Activated effector memory CD4-positive, alpha-beta T cell treated with anti-CD3 and anti-CD28 coated beads, Interleukin-2, amount 50 U/mL, for 16 hours (primary cell): Measurements from ENCODE around the gene BNC2.
"Not testable (repeated sequence)": the region's sequence is repeated elsewhere in the genome, so short reads cannot be mapped to it uniquely, and the experiment has no call there.

ENCODE experiments used
- DNase-seq: peaks from one replicate; pipeline ENCODE4 v3.0.0-alpha.2; 2020

BNC2 gene, protein sequence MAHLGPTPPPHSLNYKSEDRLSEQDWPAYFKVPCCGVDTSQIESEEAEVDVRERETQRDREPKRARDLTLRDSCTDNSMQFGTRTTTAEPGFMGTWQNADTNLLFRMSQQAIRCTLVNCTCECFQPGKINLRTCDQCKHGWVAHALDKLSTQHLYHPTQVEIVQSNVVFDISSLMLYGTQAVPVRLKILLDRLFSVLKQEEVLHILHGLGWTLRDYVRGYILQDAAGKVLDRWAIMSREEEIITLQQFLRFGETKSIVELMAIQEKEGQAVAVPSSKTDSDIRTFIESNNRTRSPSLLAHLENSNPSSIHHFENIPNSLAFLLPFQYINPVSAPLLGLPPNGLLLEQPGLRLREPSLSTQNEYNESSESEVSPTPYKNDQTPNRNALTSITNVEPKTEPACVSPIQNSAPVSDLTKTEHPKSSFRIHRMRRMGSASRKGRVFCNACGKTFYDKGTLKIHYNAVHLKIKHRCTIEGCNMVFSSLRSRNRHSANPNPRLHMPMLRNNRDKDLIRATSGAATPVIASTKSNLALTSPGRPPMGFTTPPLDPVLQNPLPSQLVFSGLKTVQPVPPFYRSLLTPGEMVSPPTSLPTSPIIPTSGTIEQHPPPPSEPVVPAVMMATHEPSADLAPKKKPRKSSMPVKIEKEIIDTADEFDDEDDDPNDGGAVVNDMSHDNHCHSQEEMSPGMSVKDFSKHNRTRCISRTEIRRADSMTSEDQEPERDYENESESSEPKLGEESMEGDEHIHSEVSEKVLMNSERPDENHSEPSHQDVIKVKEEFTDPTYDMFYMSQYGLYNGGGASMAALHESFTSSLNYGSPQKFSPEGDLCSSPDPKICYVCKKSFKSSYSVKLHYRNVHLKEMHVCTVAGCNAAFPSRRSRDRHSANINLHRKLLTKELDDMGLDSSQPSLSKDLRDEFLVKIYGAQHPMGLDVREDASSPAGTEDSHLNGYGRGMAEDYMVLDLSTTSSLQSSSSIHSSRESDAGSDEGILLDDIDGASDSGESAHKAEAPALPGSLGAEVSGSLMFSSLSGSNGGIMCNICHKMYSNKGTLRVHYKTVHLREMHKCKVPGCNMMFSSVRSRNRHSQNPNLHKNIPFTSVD

DNA sequence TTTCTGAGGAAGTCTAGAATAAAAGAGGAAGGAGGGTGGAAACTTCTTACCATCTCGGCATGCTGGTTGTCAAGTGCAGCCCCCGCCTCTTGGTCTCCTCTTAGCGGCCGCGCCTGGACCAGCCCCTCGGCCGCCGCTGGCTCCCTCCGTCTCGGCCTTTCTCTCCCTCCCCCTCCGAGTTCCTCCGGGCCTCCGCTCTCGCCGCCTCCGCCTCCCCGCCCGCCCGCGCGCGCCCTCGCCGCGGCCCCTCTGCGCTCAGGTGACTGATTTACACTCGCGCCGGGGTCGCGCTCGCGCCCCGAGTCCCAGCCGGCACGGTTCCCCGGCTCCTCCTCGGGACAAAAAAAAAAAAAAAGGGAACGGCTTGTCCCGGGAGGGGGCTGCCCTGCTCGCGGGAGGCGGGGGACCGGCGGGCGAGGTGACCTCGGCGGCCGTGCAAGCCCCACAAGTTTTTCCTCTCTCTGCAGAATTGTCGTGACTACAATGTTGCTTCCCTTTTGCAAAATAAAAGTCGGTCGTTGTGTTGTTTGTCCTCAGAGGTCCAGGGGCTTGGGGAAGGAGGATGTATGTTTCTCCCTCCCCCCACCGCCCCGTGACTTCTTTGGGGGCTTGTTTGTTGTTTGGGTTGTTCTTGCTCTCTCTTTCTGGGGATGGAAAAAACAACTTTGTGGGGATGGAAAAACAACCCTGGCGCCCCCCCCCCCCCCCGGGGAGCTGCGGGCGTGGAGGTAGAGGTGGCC lies at the start of gene BNC2:
Gene BNC2 (minus strand): TSS at position 75 of the 740 bp plus-strand sequence. CDS start 22 bp downstream, at position 53.
- no peak for DNase-seq

DNA sequence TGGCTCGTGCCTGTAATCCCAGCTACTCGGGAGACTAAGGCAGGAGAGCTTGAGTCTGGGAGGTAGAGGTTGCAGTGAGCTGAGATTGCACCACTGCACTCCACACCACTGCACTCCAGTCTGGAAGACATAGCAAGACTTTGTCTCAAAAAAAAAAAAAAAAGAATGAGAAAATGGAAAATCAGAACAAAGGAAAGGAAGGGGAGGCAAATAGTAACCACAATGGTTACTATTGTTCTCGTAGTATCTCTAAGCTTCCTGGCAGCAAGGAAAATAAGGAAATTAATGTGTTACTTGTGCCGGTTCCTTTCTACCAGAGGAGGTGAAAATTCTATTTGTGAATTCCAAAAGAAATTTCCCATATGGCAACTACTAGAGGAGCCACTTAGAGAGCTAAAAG lies 48.5 kb upstream of the BNC2 start:
- no peak for DNase-seq

DNA sequence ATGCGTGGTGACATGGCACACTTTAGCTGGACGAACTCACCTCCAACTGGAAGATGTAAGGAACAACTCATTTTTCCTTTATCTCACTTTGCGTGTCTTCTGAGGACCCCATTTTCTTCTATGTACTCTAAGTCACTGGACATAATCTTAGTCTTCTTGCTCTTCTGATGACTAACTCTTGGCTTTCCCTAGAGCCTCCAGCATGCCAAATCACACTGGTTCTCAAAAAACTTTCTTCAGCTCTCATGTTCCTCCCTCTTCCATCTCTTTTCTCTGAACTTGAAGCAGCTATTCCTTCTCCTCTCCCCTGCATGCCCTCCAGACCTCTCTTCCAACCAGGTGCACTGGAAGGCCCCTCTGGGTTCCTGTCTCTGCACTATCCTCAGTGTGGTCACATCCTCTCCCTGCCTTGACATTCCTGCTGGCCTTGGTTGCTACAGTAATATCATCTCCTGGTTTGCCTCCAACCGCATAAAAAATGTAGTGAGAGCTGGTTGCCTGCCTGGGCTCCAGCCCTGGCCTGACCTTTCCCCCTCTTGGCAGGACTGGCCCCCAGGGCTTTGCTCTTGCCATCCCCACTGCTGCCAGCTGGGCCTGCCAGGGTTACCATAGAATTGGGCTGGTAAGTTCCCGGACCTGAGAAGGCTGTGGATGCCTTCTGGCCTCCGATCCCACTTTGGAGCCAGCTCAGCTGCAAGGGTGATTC lies 44.8 kb upstream of the BNC2 start:
- DNase-seq: no peak

DNA sequence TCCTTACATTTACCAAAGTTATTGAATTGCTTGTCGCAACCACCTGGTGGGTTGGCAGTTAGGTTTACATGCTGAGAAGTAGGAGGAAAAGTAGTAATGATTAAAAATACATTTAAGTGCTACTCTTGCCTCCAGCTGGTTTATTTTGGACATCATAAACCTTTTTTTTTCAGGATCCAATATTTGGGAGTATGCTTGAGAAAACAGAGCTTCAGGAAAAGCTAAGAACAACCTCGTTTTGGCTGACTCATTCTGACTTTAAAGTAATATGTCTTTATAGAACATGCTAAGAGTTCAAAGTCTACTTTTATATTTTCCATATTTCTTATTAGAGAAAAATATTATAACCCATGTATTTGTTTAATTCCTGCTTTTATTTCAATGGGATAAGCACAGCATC lies 41.7 kb upstream of the BNC2 start:
- DNase-seq: no peak

DNA sequence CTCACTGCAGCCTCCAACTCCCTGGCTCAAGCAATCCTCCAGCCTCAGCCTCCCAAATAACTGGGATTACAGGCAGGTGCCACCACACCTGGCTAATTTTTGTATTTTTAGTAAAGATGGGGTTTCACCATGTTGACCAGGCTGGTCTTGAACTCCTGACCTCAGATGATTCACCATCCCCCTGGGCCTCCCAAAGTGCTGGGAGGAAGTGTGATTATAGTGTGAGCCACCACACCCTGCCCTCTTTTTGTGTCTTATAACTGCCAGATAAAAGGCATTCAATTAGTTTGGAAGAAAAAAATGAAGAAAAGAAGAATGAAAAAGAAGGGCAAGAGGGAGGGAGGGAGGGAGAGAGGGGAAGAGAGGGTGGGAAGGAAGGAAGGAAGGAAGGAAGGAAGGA lies 37.7 kb upstream of the BNC2 start:
- DNase-seq: not testable (repeated sequence)

DNA sequence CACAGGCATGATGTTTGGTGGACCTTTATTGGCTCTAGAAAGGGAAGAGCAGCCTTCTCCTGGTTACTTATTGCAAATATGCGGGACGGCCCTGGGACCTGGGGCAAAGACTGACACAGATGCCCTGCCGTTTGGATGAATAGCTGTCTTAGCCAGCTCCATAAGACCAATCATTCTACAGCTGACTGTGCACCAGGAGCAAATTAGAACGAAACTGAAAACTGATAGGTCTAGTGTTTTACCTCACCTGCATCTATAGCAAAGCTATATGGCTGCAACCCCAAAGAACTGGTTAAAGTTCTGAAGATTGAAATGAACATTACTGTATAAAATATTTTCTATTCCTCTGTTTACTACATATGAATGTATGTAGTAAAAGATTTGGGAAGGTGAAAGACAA lies 34.2 kb upstream of the BNC2 start:
- no peak for DNase-seq

DNA sequence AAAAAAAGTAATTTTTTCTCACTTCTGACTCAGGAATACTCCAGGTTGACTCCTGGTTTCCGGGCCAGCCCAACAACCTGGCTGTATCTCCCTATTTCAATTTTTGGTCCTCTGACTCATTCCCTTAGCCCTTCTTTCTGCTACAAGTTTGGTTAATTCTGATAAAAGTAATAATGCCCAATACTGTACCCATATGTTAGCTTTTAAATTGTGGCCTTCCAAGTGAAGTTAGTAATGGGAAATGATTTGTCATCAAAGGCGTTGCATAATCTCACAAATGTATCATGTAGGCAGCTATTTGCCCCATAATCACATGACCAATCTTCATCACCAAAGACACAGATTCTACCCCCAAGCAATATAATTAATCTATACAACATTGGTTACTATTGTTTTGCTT lies 31.1 kb upstream of the BNC2 start:
- no peak for DNase-seq

DNA sequence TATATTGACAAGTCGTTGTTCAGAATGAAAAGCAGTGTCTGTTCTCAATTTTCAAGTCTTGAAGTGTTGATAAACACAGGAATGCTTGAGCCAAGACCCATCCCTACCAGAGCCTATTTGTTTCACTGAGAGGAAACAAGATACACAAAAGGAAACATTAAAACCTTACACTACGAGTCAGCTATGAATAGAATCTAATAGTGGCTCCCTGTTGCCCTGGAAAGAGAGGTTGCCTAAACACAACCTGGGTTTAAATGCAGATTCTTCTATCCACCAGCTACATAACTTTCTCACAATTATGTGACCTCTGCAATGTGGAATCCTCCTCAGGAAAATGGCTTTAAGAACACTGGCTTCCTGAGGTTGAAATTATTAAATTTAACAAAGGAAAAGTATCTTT lies 29.1 kb upstream of the BNC2 start:
- no peak for DNase-seq

DNA sequence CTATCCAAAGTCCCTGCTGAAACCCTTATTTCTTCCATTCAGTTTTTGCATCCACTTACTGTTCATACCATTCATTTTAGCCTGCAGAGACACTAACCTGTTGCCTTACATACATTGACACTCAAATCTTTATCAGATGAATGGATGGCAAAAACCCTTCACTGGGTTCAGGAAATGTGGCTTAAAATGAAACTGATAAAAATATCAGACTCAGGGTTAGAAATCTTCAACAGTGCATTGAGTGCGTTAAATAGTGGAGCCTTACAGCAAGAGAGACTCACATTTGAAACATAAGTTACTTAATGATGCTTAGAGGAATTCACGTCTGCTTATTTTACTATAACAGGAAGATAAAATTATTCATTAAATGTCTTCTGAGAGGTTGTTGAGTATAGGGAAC lies 28.0 kb upstream of the BNC2 start:
- DNase-seq: no peak

DNA sequence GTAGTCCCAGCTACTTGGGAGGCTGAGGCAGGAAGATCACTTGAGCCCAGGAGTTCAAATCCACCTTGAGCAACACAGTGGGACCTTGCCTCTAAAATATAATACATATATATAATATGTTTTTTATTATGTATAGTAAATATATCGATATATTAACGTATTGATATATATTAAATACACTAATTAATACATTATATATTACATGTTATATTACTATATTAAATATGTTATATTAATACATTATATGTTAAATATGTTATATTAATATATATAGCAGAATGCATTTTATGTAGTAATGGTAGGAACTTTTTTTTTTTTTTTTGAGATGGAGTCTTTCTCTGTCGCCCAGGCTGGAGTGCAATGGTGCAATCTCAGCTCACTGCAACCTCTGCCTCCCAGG lies 18.1 kb upstream of the BNC2 start:
- no peak for DNase-seq

DNA sequence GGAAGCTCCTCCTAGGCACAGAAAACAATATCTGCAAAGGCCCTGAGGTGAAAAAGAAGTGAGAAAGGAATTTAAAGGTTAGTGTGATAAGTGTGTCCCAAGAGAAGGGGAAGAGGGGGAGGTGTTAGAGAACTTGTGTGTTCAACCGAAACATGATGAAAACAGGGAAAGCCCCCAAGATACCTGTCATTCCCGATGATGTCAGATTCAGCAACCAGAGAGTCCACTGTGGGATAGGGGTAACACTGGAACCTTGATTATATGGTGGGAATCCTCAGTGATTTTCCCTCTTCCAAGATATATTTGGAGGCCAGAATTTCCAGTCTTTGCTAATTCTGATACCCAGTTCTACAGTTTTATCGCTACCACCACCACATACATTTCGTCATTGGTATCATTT lies 15.5 kb upstream of the BNC2 start:
- no peak for DNase-seq

DNA sequence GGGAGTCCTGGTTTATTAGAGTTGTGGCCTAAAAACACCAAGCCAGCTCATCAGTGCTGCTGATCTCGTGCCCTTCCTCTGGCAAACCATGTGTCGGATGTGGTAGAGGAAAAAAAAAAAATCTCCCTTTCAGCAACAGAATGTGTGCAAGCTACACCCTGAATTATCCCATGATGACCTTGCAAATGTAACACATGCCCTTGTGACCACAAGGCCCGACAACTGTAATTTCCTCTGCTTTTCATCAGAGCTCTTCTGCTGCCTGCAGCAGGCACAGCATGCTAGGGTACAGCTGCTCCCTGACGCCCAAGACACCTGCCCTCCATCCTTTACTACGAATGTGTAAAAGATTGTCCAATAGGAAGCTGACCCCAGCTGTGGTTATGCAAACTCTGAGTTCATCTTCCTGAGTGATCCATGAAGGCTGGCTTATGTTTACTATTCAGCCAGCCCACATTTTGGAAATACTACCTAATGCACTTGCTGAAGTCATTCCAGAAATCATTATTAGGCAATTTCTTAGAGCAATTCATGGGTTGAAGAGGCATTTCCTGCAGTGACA lies 14.6 kb upstream of the BNC2 start:
- no peak for DNase-seq

DNA sequence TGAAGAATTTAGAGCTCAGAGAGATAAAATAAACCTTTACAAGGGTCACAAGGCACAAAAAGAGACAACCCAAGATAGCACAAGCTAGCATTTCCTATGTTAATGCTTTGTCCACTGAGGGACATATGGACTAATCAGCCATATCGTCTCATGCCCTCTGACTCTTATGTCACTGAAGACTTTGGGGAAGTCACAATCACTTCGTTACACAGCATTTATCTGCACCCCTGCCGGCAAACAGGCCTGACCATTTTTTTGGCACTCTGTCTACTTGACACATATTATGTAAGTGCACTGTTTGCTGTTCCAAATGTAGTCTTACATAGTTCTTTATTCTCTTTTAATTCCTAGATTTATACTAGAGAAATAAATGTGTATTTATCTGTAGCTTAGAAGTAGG lies 13.9 kb upstream of the BNC2 start:
- DNase-seq: no peak

DNA sequence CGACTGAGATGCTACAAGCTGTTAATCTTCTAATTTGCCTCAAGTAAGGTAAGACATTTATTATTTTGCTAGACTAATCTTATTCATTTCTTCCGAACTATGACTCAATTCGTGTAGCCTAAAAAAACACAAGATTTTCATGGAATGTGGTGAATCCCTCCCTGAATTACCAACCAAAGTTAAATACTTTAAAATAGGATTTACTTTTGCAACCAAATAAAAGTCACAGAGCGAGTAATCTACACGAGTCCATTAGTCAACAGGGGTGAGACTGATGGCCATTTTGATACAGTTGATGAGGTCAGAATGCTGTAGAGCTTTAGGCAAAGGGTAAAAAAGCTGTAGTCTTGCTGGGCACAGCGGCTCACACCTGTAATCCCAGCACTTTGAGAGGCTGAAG lies 13.1 kb upstream of the BNC2 start:
- DNase-seq: no peak

DNA sequence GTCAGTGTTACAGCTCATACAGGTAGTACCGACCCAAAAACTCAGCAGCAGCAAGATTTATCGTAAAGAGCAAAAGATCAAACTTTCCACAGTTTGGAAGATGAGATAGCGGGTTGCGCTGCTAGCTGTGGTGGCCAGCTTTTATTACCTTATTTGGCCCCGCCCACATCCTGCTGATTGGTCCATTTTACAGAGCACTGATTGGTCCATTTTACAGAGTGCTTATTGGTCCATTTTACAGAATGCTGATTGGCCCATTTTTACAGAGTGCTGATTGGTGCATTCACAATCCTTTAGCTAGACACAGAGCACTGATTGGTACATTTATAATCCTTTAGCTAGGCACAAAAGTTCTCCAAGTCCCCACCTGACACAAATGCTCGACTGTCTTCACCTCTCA lies 12.0 kb upstream of the BNC2 start:
- DNase-seq: not testable (repeated sequence)

DNA sequence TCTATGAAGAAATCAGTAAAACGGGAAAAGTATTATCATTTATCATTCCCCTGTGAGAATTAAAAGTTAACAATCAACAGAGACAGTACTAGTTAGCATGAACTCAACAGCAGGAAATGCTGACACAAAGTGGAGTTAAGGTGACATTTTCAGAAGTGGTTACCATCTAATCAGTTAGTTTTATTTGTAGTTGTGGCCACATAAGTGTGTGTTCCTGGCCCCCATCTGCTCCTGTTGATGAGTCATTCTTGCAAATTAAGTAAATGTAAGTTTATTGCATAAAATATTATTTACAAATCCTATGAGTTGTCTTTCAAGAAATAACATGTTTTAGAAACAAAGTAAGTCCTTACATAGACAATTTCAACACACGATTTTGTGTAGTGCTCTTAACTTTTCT lies 8.9 kb upstream of the BNC2 start:
- no peak for DNase-seq

DNA sequence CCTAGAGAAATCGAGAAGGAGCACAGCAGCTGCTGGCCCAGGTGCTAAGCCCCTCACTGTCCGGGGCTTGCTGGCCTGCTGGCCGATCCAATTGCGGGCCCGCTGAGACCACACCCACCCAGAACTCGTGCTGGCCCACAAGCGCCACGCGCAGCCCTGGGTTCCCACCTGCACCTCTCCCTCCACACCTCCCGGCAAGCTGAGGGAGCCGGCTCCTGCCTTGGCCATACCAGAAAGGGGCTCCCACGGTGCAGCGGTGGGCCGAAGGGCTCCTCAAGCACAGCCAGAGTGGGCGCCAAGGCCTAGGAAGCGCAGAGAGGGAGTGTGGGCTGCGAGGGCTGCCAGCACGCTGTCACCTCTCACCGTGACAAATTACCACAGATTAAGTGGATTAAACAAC lies 6.8 kb upstream of the BNC2 start:
- DNase-seq: no peak

DNA sequence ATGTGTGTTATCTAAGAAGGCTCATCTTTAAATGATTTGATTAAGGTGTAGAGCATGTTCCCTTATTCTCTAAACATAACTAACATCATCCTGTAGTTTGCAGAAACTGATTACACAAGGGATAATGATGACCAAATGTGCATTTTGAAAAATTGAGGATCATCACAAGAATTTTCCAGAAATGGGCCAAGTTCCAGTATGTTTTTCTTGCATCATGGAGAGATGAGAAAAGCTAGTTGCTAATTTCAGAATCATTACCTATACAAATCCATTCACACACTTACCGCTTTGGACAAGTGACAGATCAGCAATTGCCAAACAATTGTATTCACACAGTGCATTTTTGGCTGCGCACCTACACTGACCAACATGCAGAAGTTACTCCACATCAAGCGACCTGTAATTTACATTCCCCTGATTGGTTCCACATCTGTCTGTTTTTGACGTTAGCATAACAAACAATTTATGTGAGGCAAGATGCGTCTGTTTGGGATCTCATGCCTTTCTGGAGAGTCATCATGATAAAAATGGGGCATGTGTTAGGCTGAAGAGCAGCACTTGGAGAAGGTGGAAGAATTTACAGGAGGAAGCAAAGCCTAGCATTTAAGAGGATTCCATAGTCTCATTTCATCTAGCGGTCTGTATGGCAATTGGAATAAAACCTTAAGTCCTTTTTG lies 2.8 kb upstream of the BNC2 start:
- DNase-seq: no peak

DNA sequence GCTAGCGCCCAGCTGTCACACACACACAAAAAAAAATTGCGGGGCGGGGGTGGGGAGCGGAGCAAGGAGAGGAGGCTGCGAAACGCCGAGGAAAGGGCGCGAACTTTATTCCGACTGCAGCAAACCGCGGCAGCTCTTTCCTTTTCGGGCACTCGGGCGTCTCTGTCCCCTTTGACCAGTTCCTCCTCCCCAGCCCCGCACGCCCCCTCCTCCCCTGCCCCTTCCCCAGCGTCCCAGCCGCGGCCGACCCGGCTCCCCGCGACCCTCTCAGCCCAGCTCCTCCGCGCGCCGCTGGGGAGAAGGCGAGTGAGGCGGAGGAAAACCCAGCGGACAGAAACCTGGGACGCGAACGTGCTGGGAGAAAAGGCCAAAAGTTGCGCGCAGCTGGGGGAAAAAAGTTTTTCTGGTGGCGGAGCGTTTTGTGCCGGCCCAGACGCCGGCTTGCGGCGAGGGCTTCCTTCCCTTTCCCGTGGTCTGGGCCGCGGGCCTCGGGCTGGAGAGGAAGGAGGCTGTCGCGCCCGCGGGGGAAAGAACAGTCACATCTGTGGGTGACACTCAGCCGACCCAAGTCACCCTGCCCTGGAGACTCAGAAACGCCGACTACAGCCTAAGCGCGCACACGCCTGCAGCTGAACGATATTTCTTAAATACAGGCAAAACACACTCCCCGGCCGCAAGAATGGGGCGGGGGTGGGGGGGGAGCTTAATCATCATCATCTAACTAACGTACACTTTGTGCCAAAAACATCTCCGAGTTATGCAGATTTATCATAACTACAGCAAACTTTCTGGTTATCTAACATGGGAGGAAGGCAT lies 1.1 kb upstream of the BNC2 start:
- no peak for DNase-seq

DNA sequence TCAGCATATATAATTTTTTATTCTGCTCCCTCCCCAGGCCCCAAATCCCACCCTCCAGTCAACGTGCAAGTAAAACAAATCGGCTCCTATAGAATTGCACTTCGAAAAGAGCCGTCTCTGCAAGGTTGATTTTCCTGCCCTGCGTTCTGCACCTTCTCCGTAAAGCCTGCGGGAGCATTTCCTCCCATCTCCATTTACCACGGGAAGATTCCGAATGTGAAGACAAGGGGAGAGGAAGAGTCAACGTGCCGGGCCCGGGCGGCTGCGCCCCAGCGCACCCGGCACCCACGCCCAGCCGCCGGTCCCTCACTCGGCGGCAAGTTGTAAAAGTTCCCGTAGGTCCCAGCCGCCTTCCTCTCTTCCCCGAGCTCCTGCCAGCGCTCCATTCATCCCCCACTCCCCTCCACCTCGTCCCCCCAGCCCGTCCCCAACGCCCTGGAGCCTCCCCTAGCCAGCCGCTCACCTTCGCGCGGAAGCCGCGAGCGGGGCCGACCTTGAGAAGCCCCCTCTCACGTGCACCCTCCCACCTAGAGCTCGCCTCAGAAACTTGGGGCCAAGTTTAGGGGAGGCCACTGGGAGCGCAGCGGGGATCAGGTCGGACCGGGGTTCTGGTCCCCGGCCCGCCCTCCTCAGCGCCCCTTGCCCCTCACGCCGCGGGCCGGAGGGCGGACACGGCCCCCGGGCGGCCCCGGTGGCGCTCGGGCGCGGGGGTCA lies 431 bp downstream of the BNC2 start:
- no peak for DNase-seq
